Type B pancreatic cell (in vitro differentiated cells): ENCODE results near the gene GOLGA1. TPM values are rescaled to one million over a fixed set of nuclear protein-coding genes. Genes with fewer than 3 reads are reported as not detected.
"Not testable (repeated sequence)": the region's sequence is repeated elsewhere in the genome, so short reads cannot be mapped to it uniquely, and the experiment has no call there.

ENCODE experiments used
- DNase-seq: peaks from one replicate; pipeline ENCODE4 v3.0.0; 2021; ENCODE audit warnings: mixed read lengths; ENCODE audit not compliant: unreplicated experiment; ENCODE audit errors: extremely low spot score
- H3K27ac Mint-ChIP-seq: 2 replicates; pipeline ENCODE4 v1.8.0; 2021; ENCODE audit warnings: mild to moderate bottlenecking, mixed read lengths
- H3K27me3 Mint-ChIP-seq: 2 replicates; pipeline ENCODE4 v1.8.0; 2021; ENCODE audit warnings: mixed read lengths
- H3K36me3 Mint-ChIP-seq: 2 replicates; pipeline ENCODE4 v1.8.0; 2021; ENCODE audit warnings: mixed read lengths
- H3K4me1 Mint-ChIP-seq: one replicate; pipeline ENCODE4 v1.8.0; 2021; ENCODE audit warnings: mixed read lengths; ENCODE audit not compliant: unreplicated experiment
- H3K4me3 Mint-ChIP-seq: 2 replicates; pipeline ENCODE4 v1.8.0; 2021; ENCODE audit warnings: mild to moderate bottlenecking, mixed read lengths
- H3K9me3 Mint-ChIP-seq: 2 replicates; pipeline ENCODE4 v1.8.0; 2021; ENCODE audit warnings: mixed read lengths
- CTCF ChIP-seq: fragments of 200-600 bp; sonication (generic); conservative IDR thresholded peaks from 2 replicates; pipeline ENCODE4 v1.5.0; 2021; ENCODE audit warnings: antibody characterized with exemption, mild to moderate bottlenecking
- total RNA-seq: library from RNA; stranded (reverse); gene quantifications from 2 replicates; pipeline ENCODE4 v1.2.1, GENCODE V29; 2021; ENCODE audit warnings: low replicate concordance

The GOLGA1 gene
- total RNA-seq, 1 donor from 2014 or later: 18.4 TPM

- Mint-ChIP-seq H3K27ac (no peak overlapping the region), H3K36me3 (peaks cover 7% of the 10 kb centered on the region), H3K4me1 (no peaks in the 10 kb centered on the region), H3K4me3 (no peak overlapping the region), H3K9me3 (no peaks in the 10 kb centered on the region), H3K27me3 (no peaks in the 10 kb centered on the region)
- no peak for TF ChIP-seq CTCF
- no peak for DNase-seq
Measured at GRCh38 chr9:124960409-124960752, 19.5 kb upstream of the GOLGA1 start.

GRCh38 chr9:124959671-124960408, 19.0 kb upstream of the GOLGA1 start:
- not testable (repeated sequence) for H3K4me1 Mint-ChIP-seq, H3K27ac Mint-ChIP-seq, H3K27me3 Mint-ChIP-seq, DNase-seq, H3K9me3 Mint-ChIP-seq, H3K4me3 Mint-ChIP-seq, H3K36me3 Mint-ChIP-seq

- peaks cover 4% of the 10 kb centered on the region for H3K36me3 Mint-ChIP-seq
- no peak for DNase-seq
Measured at GRCh38 chr9:124954255-124954654, 13.4 kb upstream of the GOLGA1 start.

GRCh38 chr9:124950050-124950718, 9.3 kb upstream of the GOLGA1 start:
- peaks cover 4% of the 10 kb centered on the region for H3K36me3 Mint-ChIP-seq
- no peak overlapping the region for H3K27ac Mint-ChIP-seq
- no peak for TF ChIP-seq CTCF
- H3K27me3 Mint-ChIP-seq: no peaks in the 10 kb centered on the region
- no peaks in the 10 kb centered on the region for H3K9me3 Mint-ChIP-seq
- no peak overlapping the region for H3K4me3 Mint-ChIP-seq
- DNase-seq: no peak
- no peaks in the 10 kb centered on the region for H3K4me1 Mint-ChIP-seq

More at GRCh38 chr9:124954255-124954654, 13.4 kb upstream of the GOLGA1 start:
- Mint-ChIP-seq H3K27me3 (no peaks in the 10 kb centered on the region), H3K4me1 (no peaks in the 10 kb centered on the region), H3K9me3 (no peaks in the 10 kb centered on the region), H3K27ac (no peak overlapping the region), H3K4me3 (no peak overlapping the region)
- no peak for TF ChIP-seq CTCF

GRCh38 chr9:124949387-124949786, 8.5 kb upstream of the GOLGA1 start:
- H3K4me1 Mint-ChIP-seq: no peaks in the 10 kb centered on the region
- peaks cover 4% of the 10 kb centered on the region for H3K36me3 Mint-ChIP-seq
- no peaks in the 10 kb centered on the region for H3K9me3 Mint-ChIP-seq
- no peak for TF ChIP-seq CTCF
- H3K27ac Mint-ChIP-seq: no peak overlapping the region
- H3K4me3 Mint-ChIP-seq: no peak overlapping the region
- no peaks in the 10 kb centered on the region for H3K27me3 Mint-ChIP-seq
- DNase-seq: no peak

GRCh38 chr9:124947727-124948391, 7.0 kb upstream of the GOLGA1 start:
- H3K4me1 Mint-ChIP-seq: no peaks in the 10 kb centered on the region
- no peaks in the 10 kb centered on the region for H3K27me3 Mint-ChIP-seq
- H3K27ac Mint-ChIP-seq: no peak overlapping the region
- DNase-seq: no peak
- no peak overlapping the region for H3K4me3 Mint-ChIP-seq
- H3K36me3 Mint-ChIP-seq: peaks cover 2% of the 10 kb centered on the region
- no peaks in the 10 kb centered on the region for H3K9me3 Mint-ChIP-seq
- no peak for TF ChIP-seq CTCF
